Measurements from ENCODE around the gene TENT5C.

Gene TENT5C

DNA sequence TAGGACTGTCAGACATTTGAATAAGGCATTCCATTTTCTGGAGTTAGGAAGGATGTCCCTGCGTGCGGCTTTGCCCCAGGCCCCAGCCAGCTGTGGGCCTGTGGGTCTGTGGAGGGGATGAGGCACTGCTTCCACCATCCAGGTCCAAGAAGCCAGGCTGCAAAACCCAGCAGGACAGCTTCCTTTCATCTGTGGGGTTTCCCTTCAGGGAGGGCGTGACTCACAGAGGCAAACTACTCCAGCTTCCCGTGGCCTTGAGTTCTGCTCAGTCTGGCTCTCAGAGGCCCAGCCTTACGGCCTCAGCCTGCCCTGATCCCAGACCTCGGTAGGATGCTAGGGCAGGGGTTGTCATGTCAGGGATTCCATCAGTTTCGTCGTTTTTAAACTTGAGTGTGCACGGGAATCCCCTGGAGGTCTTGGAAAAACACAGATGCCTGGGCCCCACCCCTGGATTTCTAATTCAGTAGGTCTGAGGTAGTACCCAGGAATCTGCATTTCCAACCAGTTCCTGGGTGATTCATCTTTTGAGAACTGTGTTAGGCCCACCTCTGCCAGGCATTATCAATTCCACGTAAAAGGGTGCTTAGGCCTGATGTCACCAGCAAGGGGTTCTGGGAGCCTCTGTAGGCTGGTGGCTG, 32.3 kb upstream of the TENT5C start:
- no peak for DNase-seq

DNA sequence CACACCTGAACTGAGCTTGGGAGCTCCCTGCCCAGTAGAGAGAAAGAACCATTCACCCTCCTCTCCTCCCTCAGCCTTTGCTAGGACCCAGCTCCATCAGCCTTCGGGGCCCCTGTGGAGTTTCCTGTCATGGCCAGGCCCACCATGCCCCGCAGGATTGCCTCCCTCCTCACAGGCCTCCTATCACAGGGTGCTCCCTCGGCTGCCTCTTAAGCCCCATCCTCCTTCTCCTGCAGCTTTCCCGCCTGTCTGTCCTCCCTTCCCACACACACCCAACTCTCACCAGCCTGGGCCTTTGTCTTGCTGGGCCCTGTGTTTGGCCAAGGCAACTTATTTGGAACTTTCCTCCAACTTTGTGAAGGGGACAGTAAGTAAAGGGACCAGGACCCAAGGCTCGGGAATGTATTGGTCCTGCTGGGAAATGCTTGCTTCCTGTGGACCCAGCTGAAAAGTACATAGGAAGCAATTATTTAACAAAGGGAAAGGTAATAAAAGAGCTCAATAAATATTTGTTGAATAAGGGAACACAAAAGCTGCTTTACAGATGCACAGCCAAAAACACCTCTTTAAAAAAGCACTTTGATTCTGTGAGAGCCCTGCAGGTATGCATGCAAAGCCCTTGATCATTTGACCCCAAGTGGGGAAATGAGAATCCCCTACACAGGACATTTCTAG, 31.6 kb upstream of the TENT5C start:
- no peak for DNase-seq

DNA sequence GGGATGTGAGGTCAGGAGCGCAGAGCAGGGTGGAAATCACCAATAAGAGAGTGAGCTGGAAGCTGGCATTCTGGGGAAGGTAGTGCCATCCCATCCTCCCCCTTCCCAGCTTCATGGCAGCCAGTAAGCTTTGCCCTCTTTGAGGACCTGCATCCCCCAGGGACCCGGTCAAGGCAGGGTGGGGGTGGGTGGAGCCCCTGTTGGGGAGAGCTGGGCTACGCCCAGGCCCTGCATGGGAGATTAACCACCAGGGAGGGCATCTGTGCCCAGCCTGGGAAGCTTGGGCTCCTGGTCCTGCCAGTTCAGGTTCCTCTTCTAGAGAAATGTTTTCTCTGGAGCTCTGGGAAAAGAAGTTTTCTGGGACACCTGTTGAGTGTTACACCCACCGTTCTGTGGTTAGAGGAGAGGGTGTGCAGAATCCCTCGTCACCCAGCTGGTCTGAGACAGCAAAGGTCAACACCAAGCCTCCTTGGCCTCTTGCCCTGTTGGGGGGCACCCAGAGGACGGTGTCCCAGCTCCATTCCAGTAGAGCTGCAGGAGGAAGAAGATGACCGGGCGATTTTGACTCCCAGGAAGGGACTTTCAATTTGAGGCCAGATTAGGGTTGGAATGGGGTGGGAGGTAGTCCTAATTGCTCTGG, 30.1 kb upstream of the TENT5C start:
- DNase-seq, result no peak

DNA sequence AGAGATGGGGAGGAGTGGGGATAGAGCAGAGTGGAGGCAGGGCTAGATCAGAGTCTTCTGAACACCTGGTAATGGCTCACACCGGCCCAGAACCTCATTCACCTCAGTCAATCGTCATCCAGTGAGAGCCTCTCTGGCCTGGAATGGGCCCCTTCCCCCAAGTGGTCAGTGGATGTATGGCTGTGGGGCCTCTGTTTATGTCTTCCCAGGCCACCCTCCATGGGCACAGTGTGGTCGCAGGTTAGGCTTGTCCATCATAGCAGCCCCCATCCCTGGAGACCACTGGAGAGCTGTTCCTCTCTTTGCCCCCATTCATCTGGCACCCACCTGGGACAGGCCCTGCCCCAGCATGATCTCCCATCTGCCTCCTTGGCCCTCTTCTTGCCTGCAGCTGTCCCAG, 29.6 kb upstream of the TENT5C start:
- DNase-seq, result no peak

DNA sequence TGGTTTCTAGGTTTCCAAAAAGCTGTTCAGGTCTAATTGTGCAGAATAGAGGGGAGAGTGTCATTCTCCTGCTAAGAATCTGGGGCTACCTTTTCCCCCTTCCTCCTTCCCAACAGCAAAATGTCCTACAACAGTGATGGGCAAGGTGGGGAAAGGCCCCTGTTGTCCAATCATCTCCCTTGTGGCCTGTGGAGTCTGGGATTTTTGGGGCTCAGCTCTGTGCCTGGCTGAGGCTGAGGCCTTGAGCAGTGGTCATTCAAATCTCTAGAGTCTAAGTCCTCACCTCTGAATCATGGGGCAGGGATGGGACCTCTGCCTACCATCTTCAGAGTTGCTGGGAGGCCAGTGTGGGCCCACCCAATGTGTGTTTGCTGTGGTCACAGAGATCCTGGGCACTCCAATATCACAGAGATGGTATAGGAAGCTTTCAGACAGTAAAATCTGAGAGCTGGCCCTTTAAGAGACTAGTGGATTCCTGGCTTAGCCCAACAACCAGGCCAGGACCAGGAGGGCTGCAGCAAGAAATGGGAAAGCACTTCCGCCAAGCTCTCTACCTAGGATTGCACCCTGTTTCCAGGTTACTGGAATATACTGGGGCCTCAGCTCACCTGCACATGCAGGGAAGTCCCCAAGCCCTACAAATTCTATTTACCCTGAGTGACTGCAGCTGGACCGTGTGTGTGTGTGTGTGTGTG, 28.5 kb upstream of the TENT5C start:
- DNase-seq, result no peak

DNA sequence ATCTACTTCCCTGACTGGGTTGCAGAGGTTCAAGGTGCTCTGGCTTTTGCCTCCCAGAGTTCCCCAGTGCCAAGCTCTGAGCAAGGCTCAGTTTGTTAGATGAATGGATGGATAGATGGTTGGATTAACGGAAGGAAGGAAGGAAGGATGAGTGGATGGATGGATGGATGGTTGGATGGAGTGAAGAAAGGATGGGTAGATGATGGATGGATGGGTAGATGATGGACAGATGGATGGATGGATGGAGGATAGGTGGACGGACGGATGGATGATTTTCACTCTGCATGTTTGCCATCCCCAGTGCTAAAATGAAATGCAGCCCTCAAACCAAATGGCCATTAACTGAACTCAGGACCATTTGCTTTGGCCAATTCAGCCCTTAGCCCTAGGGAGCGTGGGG, 27.4 kb upstream of the TENT5C start:
- no peak for DNase-seq

DNA sequence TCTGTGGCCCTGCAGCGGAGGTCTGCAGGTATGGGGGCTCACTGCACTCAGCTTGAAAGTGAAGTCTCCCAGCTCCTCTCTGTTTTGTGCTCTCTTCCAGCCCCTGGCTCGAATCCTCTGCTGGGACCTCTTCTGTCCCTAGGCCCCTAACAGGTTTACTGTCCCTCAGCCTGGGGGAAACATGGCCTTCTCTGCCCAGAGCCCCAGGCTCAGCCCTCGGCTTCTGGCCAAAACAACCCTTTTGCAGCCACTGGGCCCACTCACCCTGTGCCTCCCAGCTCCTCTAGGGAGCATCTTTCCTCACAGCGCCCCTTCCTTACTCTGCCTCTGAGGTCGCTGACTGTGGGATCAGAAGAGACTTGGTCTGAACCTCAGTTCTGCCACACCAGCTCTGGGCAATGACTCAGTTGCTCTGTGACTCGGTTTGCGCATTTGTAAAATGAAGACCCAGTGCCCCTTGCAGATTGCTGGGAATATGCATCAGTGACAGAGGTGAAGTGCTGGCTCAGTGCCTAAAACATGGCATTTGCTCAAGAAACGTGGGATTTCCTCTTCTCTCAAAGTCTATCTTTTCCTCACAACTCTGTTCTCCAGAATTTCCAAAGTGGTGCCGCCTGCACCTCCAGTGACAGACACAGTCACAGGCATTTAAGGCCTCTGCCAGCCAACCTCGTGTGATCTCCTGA, 26.5 kb upstream of the TENT5C start:
- DNase-seq, result no peak

DNA sequence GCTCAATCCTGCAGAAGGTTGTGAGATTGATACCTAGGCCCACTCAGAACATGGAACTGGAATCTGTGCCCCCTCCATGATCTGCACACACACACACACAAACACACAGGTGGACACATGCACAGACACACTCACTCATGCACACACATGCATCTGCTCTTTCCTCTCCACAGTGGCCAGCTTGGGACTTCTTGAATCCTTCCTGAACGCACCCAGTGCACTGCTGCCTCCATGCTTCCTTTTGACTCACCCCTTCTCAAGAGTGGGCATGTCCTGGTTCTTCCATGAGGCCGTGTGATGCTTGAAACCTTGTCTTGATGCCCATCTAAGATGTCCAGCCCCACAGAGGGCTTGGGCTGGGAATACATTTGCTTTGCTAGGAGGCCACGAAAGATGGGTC, 25.4 kb upstream of the TENT5C start:
- no peak for DNase-seq

DNA sequence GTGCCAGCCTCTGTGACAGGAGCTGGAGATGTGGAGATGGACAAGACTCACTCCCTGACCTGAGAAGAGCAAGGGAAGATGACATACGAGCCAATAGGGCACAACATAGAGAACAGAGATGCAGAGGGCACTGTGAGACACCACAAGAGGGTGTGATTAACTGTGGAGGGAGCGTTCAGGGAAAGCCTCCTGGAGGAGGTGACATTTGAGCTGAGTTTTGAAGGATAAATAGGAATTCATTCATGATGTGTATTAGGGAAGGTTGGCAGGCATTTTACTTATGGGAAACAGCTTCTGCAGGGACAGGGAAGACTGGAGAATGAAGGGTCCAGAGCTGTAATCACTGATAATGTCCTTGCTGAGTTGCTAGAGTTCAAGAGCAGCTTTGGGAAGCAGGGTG, 25.0 kb upstream of the TENT5C start:
- DNase-seq, result no peak

DNA sequence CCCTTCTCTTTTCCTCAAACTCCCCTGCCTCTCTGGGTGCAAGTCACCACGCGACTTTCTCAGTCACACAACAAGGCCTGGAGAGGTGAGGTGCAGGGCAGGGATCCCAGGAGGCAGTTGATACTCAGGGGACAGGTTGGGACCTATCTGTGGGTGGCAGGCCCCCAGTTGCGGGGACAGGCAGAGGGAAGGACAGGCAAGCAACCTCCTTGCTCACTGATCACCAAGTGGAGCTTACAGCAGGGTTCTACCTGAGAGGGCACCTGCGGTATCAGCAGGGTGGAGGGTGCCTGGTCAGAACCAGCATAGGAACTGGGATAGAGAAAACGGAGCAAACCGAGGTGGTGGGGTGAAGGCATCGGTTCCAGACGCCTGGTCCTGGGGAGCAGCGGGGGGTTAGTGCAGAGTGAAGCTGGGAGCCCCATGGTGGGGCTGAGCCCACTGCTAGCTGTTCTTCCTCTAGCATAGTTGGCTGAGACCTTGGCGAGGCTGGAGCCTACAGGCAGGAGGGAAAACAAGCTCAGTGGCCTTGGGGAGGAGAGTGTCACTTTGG, 24.4 kb upstream of the TENT5C start:
- no peak for DNase-seq

DNA sequence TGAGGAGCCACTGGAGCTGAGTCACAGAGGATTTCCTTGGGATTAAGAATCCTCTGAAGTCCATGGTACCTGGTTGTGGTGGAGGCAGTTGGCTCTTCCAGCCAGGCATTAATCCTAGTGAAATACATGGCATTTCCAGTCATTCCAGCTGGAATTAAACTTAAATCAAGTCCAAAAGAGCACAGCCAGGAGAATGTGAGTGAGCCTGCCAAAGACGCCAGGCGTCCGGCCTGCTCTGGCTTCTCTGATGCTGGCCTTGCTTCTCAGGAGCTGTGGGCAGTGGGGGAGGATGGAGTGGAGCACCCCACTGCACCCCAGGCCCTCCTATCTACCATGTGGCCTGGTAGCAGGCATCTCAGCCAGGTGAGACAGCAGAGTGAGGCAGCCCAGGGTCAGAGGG, 23.4 kb upstream of the TENT5C start:
- no peak for DNase-seq

DNA sequence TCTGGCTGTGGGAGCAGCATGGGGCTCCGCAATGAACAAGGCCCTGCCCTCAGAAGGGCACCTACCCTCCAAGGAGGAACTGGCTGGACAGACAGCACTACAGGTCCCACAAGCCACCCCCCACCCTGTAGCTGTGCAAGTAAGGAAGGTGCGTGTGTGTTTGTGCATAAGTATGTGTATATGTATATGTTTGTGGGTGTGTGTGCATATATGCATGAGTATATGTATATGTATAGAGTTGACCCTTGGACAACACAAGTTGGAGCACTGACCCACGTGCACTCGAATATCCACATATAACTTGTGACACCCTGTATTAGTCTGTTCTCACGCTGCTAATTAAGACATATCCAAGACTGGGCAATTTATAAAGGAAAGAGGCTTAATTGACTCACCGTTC, 22.6 kb upstream of the TENT5C start:
- DNase-seq, result no peak

DNA sequence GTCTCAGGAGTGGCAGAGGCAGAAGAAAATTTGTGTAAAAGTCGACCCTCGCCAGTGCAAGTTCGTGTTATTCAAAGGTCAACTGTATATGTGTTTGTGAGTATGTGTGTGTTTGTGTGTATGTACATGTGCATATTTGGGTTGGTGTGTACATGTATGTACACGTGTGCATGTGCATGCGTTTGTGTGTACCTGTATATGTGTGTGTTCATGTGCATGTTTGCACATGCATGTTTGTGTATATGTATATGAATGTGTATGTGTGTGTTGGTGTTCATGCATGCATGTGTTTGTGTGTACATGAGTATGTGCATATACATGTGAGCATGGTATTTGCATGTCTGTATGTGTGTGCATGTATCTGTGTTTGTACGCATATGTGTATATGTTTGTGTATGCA, 21.7 kb upstream of the TENT5C start:
- no peak for DNase-seq

DNA sequence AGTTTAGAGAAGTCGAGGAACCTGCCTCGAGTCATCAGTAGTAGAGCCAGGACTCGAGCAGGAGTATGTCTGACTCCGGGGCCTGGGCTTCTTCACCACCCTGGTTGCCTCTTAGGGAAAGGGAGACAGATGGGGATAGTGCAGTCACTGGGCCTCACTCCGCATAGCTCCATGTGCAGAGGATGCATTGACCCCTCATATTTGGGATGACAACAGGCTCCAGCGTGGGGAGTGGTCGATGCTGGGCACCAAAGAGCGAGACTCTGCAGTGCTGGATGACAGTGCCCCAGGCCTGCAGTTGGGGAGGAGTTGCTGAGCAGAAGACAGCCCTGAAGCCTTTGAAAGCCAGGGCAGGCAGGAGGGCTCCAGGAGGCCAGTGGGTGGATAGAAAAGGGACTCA, 20.8 kb upstream of the TENT5C start:
- DNase-seq, result no peak

DNA sequence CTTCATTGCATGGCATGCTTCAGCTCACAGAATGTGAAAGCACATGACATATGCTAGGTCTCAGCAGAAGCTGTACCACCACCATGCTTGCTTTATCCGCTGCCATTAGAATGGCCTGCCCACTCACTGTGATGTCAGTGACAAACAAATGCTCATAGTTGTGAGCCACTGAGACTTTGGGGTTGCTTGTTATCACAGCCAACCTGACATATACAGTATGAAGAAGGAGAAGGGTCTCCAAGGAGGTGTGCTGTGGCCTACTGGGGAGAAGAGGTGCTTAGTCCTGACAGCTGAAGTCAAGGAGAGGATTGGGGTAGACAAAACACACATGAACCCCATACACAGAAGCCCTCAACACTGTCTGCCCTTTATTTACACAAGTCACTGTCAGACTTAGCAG, 19.5 kb upstream of the TENT5C start:
- no peak for DNase-seq

DNA sequence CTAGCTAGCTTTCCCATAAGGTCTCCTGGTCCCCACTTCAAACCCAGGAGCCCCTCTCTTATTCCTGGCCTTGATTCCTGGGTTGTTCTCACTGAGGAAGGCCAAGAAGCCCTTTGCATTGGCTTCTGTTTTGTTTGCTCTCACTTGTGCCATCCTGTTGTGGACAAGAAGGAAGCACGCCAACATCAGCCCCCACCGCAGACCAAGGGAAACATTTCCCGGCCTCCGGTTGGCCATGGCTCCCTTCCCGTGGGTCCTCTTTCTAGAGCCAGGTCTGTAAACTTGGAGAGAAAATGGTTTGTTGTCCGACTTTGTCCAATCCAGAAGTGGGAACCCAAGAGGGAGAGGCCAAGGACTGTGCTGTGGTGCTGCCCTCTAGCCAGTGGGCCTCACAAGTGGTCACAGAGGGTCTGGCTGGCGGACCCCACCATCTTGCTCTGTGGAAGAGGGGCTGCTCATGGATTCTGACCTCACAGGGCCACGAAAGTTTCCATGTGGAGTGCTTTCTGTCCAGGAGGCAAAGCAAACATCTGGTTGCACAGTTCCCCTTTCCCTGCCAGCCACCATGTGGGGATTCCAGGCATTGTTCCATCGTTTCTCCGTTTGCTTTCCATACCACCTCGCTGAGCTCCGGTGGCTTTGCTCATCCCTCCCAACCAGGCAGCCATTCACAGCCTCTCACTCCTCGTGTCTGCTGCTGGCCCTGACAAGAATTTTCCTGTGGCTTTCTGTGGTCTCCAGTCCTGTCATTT, 18.9 kb upstream of the TENT5C start:
- DNase-seq, result no peak

DNA sequence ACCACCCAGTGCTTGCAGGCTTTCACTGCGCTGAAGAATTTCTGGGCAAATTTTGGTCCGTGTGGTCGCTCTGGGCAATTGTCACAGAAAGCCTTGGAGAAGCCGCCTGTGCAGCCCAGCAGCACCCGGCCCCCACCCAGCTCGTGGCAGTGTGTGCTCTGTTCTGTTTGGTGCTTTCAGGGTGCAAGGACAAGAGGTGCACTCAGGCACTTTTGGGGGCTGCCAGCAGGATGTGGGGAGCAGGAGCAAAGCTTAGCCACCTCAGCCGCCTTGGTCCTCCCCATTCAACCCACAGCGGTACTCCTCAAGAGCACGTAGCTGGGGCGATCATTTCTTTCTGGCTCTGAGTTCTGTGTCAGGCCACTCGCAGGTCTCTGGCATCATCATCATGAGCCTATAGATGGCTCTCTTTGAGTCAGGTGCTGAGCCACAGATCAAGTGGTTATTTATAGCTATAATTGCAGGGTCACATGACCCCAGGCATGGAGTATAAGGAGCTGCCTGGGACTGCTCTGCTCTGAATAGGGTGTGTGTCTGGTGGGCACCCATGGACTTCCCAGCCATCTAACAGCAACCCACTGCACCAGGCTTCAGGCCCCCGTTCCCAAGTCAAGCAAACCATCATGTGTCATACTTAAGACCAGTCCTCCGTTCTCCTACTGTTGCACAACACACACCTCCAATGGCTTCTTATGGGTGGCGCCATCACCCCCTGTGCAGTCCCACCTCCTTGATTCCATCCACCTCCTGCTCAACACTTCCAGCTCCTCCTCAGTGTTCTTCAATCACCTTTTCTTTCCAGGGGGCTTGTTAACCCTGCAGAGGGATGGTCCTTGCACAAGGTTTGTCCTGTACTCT, 18.1 kb upstream of the TENT5C start:
- DNase-seq, result no peak

DNA sequence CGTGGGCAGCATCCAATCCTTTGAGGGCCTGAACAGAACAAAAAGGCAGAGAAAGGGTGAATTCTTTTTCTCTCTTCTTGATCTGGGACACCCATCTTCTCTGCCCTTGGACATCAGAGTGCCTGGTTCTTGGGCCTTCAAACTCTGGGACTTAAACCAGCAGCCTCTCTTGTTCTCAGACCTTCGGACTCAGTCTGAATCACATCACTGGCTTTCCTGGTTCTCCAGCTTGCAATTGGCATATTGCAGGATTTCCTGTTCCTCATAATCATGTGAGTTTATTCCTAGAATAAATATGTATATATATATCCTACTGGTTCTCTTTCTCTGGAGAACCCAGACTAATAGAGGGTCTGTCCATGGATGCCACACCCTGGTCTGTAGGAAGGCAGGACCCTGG, 16.3 kb upstream of the TENT5C start:
- no peak for DNase-seq

DNA sequence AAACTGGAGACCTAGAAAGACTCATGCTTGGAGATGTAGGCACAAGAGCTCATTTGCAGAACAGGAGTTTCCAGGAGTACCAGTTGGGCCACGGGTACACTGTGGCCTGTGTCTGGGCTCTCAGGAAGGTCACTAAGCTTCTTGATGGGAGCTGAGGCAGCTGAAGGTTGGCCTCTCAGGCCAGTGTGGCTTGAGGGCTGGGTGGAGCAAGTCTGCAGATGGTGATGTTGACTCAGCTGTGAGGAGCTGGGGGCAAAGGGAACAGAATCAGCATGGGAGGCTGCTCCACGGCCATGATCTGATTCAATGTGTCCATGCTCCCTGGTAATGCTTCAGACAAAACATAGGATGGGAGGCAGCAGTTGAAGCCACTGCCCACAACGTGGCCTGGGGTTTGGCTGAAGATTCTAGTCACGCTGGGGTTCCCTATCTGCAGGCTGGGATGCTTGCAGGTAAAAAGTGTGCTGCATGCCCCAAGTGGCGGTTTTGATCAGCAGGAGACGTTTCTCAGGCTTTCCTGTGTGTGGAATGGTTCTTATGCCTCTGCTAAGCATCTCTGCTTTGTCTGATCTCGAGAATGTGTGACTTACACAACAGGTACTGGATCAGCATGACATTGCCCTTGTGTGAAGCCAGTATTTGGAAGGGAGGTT, 15.4 kb upstream of the TENT5C start:
- no peak for DNase-seq

DNA sequence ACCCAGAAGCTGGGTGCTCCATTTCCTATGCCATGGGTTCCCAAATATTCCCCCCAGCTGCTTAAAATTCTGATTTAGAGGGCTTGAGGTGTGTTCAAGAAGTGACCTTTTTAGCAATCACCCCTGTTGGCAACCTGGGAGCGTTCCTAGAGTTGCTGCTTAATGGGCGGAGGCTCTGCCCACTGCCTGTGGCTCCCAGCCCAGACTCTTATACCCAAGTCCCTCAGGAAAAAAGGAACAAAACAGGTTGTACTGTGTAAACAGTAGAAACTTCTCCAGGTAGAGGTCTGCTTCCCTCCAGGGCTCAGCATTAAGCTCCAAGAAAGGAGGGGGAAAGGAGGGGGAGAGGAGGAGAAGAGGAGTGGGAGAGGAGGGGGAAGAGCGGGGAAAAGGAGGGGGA, 14.6 kb upstream of the TENT5C start:
- no peak for DNase-seq

DNA sequence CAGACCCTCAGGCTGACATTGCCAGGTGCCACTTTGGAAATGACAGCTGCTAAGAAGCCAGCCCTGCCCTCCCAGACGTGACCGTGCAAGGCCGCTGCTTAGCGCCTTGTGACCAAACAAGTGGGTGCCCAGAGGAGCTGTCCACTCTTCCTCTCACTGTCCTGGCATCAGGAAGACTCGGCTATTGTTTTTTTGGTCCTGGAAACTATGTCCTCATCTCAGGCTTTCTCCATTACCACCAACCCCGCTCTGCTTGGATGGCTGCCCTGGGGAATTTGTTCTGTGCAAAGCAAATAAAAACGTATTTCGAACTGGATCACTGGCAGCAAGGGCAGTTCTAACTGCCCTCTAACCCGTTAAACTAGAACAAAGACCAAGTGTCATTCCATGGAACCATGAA, 13.7 kb upstream of the TENT5C start:
- DNase-seq, result no peak

Measured in CD4-positive, alpha-beta T cell treated with Interleukin-17A for 1 hour (primary cell).